ENCODE data around the gene CMSS1.

CMSS1 gene

DNA sequence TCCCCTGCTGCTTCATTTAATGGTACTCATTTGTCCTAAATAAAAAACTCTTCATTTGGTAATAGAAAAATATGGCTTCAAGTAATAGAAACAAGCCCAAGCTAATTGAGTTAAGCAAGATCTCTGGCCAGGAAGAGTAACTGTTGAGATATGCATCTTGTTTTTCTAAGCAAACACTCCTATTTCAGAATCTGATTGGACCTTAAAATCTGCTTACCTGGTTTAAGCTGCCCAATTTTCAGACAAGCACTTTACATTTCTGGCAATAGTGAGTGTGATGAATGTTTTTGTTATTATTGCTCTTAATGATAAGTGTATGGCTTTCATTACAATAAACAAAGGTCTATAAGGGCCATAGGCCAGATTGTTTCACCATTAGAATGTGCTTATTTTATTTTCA is 86.2 kb downstream of the CMSS1 start:
- no peak for DNase-seq (ENCODE audit: low read depth)

DNA sequence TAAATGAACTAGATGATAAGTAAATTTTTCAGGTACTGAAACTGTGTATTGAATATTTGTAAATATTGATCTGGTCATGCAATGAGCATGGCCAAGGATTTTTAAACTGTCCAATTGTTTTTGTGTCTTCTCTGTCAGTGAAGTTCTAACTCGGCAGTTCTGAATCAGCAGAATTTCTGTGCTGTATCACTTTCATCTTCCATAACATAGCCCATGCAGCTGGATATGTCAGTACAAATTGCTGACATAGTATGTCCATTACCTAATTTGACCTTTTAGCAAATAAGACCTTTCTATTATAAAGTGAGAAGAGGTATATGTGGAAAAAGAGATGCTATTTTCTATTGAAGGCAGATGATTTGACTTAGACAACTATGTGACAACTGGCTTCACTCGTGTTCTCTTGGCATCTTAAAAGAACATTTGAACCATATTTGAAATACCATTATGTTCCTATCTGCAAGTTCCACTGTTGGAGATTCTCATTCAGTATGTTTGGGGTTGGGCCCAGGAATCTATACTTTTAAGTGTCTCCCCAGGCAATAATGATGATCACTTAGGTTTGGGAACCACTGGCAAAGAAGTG is 90.4 kb downstream of the CMSS1 start:
- DNase-seq (ENCODE audit: low read depth), result peak; percentile 67

DNA sequence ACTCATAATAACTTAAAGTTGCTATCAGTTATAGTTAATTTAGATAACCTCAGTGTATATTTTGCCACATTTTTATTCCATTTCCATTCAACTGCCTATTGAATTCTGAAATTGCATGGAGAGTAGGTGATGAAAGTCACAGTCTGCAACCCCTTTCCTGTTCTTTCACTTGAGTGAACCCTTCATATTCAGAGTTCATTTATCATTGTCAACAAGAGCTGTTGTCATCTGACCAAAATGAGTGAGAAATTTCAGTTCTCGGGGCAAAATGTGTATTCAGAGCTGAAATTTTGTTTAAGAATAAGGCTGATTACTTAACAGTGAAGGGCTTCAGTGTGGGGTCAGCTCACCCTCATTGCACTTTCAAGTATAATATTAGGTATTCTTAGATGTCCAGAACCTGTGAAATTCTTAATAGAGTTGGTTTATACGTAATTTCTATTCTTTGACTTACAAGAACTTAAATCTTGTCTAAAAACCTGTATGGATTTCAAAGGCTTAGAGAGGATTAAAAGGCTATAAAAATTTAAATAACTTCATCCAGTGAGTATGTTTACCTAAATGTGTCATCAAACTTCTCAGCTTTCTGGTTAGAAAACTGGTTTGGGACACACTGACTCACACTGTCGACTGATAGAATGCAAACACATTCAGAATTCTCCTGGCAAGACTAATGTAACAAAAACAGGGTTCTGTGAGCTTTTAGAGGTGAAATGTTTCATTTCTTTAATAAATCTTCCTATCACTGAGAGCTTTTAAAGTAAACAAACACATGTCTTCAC is 92.2 kb downstream of the CMSS1 start:
- peak; percentile 94 for DNase-seq (ENCODE audit: low read depth)

DNA sequence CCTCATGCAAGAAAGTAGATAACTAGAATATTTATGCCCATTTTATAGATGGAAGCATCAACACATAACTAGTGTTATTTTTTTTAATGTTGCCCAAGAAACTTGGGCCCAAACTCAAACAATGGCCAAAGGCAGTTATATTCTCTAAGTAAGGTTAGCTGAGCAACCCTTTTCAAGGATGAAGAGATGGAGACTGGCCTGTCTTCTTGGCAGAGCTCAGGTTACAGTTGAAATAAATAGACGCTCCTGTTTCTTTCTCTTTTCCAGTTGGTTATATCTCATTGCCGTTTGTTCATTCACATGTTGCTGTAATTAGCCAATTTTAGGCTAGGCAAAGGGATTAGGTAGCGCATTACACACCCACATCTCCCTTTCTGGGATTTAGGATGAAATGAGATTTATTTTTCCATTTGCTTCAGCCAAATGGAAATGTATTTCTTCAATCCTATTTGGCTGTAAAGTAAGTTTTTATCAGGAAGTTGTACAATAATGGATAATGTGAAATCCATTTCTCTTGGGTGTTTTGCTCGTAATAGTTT is 93.2 kb downstream of the CMSS1 start:
- DNase-seq (ENCODE audit: low read depth), result peak; percentile 40

DNA sequence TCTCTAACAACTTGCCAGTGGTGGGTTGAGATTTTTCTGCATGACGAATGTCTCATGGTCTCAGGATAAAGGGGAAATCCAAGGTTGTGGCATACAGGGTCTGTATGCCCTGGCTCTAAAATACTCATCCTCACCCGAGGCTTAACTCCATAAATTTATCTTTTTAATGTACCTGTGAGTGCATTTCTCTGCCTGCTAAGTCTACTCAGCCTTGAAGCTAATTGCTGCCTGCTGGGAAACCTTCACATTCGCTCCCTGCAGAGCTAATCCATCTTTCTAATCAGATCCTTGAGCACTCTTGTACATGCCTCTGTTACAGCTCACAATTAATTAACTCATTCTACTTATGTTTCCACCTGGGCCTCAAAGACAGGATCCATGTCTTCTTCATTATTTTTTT is 93.8 kb downstream of the CMSS1 start:
- DNase-seq (ENCODE audit: low read depth), result no peak

DNA sequence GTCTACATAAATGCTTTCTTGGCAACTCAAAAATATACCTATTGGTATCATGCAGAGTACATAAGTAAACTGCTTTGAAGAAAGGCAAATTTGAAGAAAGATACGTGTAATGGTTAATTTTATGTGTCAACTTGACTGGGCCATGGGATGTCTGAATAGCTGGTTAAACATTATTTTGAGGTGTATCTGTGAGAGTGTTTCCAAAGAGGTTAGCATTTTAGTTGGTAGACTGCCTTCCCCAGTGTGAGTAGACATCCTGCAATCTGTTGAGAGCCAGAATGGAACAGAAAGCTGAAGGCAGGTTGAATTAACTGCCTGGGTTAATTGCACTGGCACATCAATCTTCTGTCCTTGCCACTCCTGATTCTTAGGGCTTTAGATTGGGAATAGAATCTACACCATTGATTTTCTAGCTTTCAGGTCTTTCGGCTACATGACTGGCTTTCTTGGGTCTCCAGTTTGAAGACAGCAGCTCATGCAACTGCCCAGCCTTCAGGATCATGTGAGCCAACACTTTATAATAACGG is 98.3 kb downstream of the CMSS1 start:
- no peak for DNase-seq (ENCODE audit: low read depth)

DNA sequence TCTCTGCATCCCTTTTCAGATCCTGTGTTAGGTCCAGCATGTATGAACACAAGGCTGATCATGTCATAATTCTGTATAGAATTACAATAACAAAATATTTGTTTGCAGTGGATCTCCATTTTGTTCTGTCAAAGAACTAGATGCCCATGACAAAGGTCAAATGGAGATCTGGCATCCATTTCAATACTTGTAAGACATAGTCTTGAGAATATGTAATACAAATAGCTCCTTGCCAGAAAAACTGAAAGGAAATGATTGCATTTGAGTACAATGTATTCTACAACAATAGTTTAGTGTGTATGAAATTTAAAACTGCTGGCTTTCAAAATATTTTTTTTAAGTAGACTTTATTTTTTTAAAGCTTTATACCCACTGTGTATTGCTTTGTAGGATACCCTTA is 101.1 kb downstream of the CMSS1 start:
- no peak for DNase-seq (ENCODE audit: low read depth)

DNA sequence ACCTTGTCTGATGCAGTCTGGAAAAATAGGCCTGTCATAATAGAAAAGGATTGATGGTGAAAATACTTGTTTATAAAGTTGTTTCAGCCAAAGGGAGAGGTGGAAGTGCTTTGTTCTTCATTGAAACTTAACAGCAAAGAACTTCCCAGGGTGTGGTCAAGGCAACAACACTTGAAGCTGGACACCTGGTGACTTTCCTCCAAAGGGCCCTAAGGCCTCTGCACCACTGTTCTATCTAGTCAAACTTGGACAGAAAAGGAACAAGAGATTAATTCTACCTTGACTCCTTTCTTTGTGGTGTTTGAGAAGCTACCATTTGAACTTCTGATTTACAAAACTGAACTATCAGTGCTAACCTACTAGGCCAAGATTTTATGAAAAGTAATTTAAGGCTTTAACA is 102.0 kb downstream of the CMSS1 start:
- DNase-seq (ENCODE audit: low read depth), result no peak

DNA sequence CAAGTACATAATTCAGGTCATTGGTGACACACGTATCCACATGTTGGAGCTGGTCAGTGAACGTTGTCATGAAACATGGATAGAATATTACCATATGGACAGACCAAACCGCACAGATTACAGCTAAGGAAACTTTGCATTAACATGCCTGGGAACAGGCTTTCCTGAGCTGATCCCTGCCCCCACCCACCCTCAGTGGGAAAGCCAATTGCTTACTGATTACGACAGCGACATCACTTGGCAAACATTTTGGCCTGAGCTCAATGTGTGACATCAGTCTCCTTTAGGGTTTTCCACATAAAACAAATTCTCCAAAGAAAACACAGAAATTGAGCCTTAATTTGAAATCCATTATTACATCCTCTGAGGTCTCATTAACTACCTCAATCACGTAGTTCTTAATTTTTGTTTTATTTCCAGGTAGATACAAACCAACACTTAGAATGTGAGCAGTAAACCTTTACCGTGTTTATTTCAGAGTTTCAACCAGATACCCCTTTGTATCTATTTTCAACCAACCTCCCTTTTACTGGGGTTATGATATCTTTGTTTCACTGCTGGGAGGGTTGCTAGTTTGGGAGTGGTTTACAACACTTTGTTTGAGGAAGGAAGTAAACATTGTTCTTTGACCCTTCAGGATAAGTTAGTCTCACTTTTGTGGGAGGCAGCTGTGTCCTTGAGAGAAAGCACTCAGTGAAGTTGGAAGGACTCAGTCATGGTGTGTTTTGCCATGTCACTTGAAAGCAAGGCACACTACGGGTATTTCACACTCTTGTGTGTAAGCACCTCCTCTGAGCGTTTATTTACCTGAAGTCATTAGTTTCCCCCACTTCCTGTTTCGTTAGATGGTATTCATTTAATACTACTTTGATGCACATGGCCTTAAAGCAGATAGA is 103.1 kb downstream of the CMSS1 start:
- no peak for DNase-seq (ENCODE audit: low read depth)

DNA sequence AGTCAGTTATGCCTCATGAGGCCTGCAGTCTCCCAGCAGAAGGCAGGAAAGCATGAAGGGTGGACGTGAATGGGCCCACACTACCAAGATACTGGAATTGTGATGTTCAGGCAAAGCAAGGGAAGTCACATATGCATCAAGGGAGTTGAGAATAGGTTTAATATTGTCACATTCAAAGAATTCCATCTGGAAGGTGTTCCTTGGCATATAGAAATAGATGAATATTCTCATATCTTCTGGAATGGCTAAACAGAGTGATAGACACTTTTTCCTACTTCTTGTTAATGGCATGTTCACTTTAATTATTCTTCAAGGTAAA is 103.7 kb downstream of the CMSS1 start:
- no peak for DNase-seq (ENCODE audit: low read depth)

DNA sequence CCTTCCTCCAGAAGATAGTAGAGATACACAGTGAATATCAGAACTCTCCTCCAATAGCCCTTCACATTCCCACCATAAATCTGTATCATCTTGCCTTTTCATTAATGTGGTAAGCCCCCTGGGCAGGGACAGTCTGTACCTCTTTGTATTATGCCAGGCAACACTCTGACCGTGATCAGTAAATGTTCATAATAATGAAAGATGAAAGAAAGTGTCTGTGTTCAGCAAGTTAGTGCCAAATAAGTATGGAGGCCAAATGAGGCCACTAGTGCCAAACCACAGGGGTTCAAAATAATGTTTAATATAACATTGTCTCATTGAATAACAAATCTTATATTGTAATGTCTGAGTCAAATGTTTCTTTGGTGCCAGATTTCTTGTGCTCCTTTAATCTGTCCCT is 104.3 kb downstream of the CMSS1 start:
- no peak for DNase-seq (ENCODE audit: low read depth)

DNA sequence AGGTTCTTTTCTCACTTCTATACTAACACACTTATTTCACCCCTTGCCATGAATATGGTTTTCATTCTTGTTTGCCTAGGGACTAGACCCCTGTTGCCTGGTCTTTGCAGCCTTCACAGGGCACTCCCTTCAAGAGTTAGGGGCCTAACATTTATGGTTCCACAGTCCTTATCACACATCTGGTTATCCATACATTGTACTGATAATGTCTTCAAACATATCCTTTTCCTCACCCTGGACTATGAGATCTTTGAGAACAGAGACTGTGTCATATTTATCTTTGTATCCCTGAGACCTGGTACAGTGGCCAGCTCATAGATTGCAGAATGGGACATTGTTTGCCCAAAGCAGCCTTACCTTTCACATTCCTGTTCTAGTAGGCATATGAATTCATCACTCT is 106.2 kb downstream of the CMSS1 start:
- DNase-seq (ENCODE audit: low read depth), result no peak

DNA sequence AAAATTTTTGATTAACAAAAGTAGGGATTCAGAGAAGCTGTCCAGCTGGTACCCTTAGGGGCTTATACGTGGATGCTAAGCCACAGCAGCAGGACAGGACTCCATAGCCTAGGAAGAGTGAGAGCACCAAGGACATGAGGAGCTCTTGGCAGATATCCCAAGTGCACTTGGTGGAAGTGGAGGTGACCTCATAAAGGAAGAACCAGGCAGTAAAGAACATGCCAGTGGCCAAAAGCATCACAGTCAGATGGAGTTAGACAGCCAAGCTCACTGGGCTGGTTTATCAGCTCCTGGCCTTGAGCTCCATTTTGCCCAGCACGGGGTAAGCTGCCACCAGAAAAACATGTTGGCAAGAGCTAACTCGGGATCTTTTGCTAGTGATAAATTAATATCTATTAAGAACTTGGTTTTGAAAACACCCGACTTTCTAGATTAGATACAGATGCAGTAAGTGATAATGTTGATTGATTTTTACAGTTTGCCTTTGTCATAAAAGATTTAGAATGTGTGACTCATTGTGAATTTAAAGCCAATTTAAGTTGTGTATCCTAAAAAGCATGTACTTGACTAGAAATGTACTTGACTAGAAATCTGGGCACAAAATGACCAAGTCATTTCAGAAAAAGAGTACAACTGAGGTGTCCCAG is 108.0 kb downstream of the CMSS1 start:
- peak; percentile 88 for DNase-seq (ENCODE audit: low read depth)

DNA sequence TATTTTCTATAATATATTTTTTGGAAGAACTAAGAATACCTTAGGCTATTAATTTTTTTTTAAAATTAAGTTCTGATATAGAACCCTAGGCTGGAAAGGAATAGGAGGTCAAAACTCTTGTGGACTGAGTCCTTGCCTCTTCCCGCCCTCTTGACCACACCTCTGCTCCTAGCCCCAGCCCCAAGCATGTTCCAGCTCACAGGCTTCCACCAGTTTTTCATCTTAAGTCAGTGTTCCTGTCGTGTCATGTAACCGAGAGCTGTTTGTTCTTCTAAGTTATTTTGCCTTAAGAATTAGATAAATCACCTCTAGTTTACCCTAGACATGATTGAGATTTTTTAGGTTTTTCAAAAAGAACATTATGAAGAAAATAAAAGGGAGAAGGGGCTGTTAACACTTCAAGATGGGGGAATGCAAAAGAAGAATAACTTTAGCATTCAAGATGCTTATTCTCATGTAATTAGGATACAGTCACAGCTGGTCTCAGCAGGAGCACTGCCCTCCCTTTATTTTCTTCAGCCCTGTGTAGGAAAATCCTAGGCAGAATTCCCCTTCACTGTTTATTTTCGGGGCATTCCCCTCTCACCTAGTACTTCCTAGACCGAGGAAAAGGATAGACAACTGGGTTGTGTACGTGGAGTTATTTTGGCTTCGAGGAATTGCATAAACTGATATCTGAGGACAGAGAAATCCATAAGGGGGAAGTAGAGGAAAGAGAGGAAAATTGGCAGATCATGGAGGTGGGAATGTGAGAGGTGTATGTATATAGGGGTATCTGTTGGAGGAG is 110.2 kb downstream of the CMSS1 start:
- DNase-seq (ENCODE audit: low read depth), result no peak

DNA sequence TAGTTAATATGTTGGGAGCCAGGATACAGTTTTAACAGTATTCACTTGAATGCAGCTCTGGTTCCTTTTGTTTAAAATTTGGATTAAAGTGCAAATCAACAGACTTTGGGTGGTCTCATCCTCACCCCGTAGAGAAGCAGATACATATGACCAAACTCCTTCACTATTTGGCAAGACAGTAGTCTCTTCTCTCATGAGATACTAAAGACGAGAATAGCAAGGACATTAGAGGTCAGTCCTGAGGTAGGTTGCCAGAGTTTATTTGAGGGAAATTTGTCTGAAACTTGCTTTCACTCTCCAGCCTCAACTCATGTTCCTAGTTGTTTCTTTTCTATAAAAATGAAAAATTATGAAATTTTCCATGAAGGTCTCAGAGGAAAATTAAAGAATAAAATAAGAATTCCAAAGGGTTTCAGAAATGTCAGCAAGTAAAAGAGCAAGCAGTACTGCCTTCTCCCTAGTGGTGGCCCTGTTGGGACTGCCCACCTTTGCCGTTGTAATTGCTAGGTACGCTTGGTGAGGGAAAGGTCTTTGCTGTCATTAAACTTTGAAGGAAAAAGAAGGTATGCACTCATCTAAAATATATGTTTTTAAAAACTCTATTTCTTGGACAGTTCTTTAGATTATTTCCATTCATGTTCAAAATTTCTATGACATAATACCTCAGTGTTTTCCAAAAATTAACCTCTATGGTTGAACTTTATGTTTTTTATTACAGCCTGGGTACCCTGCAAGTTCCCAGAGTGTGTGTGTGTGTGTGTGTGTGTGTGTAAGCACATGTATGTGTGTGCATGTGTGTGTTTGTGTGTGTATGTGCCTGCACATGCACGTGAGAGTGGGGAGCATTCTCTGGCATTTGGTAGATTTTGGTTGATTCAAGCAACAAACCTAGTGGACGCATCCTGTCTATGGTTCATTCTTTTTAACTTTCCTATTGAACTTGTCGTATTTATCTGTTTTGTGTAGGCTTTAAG is 111.4 kb downstream of the CMSS1 start:
- DNase-seq (ENCODE audit: low read depth), result no peak

DNA sequence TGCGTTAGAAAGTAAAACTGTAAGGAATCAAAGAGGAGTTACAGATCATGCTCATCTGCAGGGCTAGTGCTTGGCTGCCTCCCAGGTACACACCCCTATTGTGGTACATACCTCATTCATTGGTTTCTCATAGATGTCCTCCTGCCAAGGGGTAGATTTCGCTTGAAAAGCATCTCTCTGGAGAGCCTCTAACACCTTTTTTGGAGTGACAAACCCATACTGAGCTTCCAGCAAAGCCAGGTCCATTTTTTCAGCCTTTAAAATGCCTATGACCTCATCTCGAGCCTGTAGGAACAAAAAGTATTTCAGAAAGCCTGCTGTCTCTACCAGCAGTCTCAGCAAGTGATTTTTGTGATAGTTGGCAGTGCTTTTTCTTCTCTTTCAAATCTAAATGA is 112.1 kb downstream of the CMSS1 start:
- peak; percentile 69 for DNase-seq (ENCODE audit: low read depth)

DNA sequence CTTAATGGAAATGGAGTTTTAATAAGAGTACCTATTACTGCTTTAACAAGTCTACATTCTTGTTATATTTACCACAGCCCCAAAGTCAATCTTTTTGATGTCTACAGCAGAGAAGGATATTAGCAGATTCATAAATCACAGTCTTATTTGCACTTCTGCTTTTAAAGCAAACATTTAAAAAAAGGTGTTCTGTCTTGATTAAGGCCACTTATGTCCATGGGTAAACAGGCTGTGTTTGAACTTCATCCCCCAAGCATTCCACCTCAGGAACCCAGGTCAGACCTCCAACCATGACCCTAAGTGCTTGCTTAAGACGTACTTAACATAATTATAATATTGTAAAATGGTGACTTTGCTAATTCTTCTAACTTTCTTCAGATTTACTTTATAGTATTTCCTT is 113.4 kb downstream of the CMSS1 start:
- no peak for DNase-seq (ENCODE audit: low read depth)

DNA sequence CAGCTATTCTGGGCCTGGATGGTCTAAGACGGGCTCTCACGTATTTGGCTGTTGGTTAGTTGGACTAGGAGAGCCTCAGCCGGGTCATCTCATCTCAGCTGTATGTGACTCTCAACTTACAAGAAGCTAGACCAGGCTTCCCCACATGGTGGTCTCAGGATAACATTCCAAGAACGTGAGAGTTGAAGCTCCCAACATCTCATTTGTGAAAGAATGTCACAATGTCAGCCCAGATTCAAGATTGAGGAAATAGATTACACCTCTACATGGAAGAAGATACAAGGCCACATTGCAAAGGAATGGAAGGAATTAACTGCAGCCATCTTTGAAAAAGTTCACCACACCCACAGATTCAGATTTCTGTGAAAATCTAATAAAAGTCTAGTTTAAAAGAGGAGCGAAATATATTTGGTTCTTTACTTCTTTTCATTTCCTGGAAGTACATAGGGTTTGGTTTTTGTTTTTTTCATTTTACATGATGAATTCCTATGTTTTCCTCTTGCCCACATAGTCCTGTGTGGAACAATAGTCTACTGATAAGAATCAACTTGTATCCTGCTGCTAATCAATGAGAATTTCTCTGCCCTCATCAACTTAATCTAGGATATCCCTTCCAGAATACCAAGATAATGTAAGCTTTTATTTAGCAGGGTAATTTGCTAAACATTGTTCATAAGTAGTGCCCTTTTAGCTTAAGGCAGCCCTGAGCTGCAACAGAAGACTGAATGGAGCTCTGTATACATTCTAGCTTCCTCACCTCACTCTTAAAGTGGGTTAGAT is 116.5 kb downstream of the CMSS1 start:
- DNase-seq (ENCODE audit: low read depth), result no peak

All from iris pigment epithelial cell (primary cell).